Right renal cortex interstitium (tissue), 3 donors: ENCODE data around the gene CEP128. TPM values are rescaled to one million over a fixed set of nuclear protein-coding genes. Genes with fewer than 3 reads are reported as not detected.

Experiments
- polyA plus RNA-seq, 3 donors: library from polyadenylated mRNA; unstranded; fragments of 120-200 nt; gene quantifications; one replicate each; pipeline ENCODE4 v1.2.1, GENCODE V29; 2013; ENCODE audit not compliant: insufficient read length in 3 of 3

The CEP128 gene
- polyA plus RNA-seq, 3 donors = 5.8 to 6.6 (median 6.3) TPM

Other genes starting within 250 kb of the CEP128 start
- gene TSHR, start 13.9 kb upstream of the CEP128 start, polyA plus RNA-seq = under 1 TPM; 0.07 to 0.32 (median 0.14) TPM